ENCODE measurements around the gene PSME1. TPM values are rescaled to one million over a fixed set of nuclear protein-coding genes. Genes with fewer than 3 reads are reported as not detected.
A peak's percentile ranks its signal among the peaks of the same experiment; 100 is the strongest.

PSME1 gene
- total and polyA plus RNA-seq, 7 donors = 49.2 to 122 (median 92.6) TPM

DNA sequence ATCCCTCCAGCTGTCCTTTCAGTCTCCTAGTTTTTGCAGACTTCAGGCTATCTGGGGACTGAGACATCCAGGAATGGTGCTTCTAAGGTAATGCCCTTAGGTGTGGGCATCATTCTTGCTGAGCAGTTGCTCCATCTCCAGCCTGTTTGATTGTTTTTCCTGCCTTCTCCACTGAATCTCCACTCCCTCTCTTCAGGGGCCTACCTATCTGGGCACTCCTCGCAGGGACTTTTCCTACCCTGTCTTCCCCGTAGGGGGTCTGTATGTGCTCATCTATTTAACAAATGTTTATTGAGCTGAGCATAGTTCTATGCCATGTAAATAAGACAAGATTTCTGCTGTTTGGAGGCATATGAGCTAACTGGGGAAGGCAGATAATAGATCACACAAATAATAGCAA lies 3.0 kb upstream of the PSME1 start:
- H3K36me3 ChIP-seq (ENCODE audit: insufficient read depth in 1 of 2, low read depth in 1 of 2) = peaks cover 0 to 9% of the 10 kb centered on the region in 2 donors
- no peaks in the 10 kb centered on the region for H3K27me3 ChIP-seq (ENCODE audit: insufficient read depth in 3 of 3, low read length in 2 of 3)
- no peak for TF ChIP-seq CTCF (IDR thresholded peaks at IDR 0.05)
- peaks cover 41% of the 10 kb centered on the region for H3K4me1 ChIP-seq
- peak overlapping the region; percentile 68 for H3K4me3 ChIP-seq
- H3K9me3 ChIP-seq = no peaks in the 10 kb centered on the region
- WGBS, 3 donors = 60 to 80% (median 62%) methylated on average over 2 of the region's 2 CpGs
- DNase-seq (no peak), ATAC-seq (no peak)
- H3K27ac ChIP-seq = peak overlapping the region; percentile 96
- intact Hi-C loops (cut with DNase I) = no loop called here

GRCh38 chr14:24133735-24134134 lies 2.3 kb upstream of the PSME1 start:
- H3K4me1 ChIP-seq = peaks cover 48% of the 10 kb centered on the region
- WGBS, 3 donors = 88 to 92% (median 90%) methylated on average over 1 of the region's 1 CpG
- TF ChIP-seq CTCF (IDR thresholded peaks at IDR 0.05) = no peak
- H3K27me3 ChIP-seq (ENCODE audit: insufficient read depth in 3 of 3, low read length in 2 of 3) = no peaks in the 10 kb centered on the region
- DNase-seq (no peak), ATAC-seq (no peak)
- no peak overlapping the region for H3K4me3 ChIP-seq
- intact Hi-C loops (cut with DNase I) = no loop called here
- H3K9me3 ChIP-seq = no peaks in the 10 kb centered on the region
- H3K36me3 ChIP-seq (ENCODE audit: insufficient read depth in 1 of 2, low read depth in 1 of 2) = peaks cover 0 to 17% of the 10 kb centered on the region in 2 donors
- H3K27ac ChIP-seq = peak overlapping the region; percentile 96

GRCh38 chr14:24135584-24135833 lies 485 bp upstream of the PSME1 start:
- ATAC-seq (no peak), DNase-seq (no peak)
- WGBS, 3 donors = 3 to 4% (median 4%) methylated on average over 9 of the region's 9 CpGs
- Histone ChIP-seq H3K9me3 (no peaks in the 10 kb centered on the region), H3K27me3 (ENCODE audit: insufficient read depth in 3 of 3, low read length in 2 of 3) (no peaks in the 10 kb centered on the region), H3K4me3 (peak overlapping the region; percentile 100), H3K27ac (peak overlapping the region; percentile 96), H3K36me3 (ENCODE audit: insufficient read depth in 1 of 2, low read depth in 1 of 2) (peaks cover 0 to 25% of the 10 kb centered on the region in 2 donors), H3K4me1 (peaks cover 58% of the 10 kb centered on the region)
- intact Hi-C loops (cut with DNase I) = no loop called here
- no peak for TF ChIP-seq CTCF (IDR thresholded peaks at IDR 0.05)

GRCh38 chr14:24136684-24137528 lies 912 bp downstream of the PSME1 start:
- peaks cover 0 to 25% of the 10 kb centered on the region in 2 donors for H3K36me3 ChIP-seq (ENCODE audit: insufficient read depth in 1 of 2, low read depth in 1 of 2)
- H3K27ac ChIP-seq = peak overlapping the region; percentile 96
- intact Hi-C loops (cut with DNase I) = no loop called here
- H3K4me1 ChIP-seq = peaks cover 53% of the 10 kb centered on the region
- ATAC-seq (no peak), DNase-seq (no peak)
- no peaks in the 10 kb centered on the region for H3K9me3 ChIP-seq
- 30 to 38% (median 33%) methylated on average over 13 of the region's 13 CpGs for WGBS, 3 donors
- no peaks in the 10 kb centered on the region for H3K27me3 ChIP-seq (ENCODE audit: insufficient read depth in 3 of 3, low read length in 2 of 3)
- TF ChIP-seq CTCF (IDR thresholded peaks at IDR 0.05) = no peak
- peak overlapping the region; percentile 100 for H3K4me3 ChIP-seq

All from psoas muscle (tissue), 8 donors.